ENCODE results near the gene DFFA. TPM values are rescaled to one million over a fixed set of nuclear protein-coding genes. Genes with fewer than 3 reads are reported as not detected.

The DFFA gene
- total and polyA plus RNA-seq, 9 of the 15 experiments (the other 6 are each of a cell fraction or from before 2014, with no cell fraction given) = 39.6 to 74.8 (median 59.2) TPM

GRCh38 chr1:10510520-10511493 lies 38.5 kb upstream of the DFFA start (continued):
- peak; percentile 48; the same call in 1 of the 2 replicates for TF ChIP-seq ZNF644 (tag; IDR thresholded peaks at IDR 0.05; ENCODE audit: low read depth)
- TF ChIP-seq ZNF740 (CRISPR knock-in tag; IDR thresholded peaks at IDR 0.05) = no peak
- no peak for TF ChIP-seq ZNF740 (tag; IDR thresholded peaks at IDR 0.05)
- no peak for TF ChIP-seq CHCHD3 (CRISPR knock-in tag; IDR thresholded peaks at IDR 0.05)
- TF ChIP-seq SNRNP70 (optimal IDR thresholded peaks at IDR 0.05; ENCODE audit: low read depth, low read length) = no peak
- 0 out of 2 replicates have a peak, but pooled peaks have one; percentile 51 for TF ChIP-seq ZNF57 (CRISPR knock-in tag; IDR thresholded peaks at IDR 0.05)
- TF ChIP-seq ERF (CRISPR knock-in tag; IDR thresholded peaks at IDR 0.05) = no peak
- no peak for TF ChIP-seq MTF1 (CRISPR knock-in tag; IDR thresholded peaks at IDR 0.05; ENCODE audit: borderline replicate concordance)
- TF ChIP-seq ETV6 (IDR thresholded peaks at IDR 0.05; ENCODE audit: borderline replicate concordance in 1 of 2, low read depth in 2 of 2, low read length in 1 of 2) = no peak
- no peak for TF ChIP-seq ETV6 (CRISPR knock-in tag; IDR thresholded peaks at IDR 0.05; ENCODE audit: borderline replicate concordance)
- peak; percentile 17 for TF ChIP-seq CHD4 (IDR thresholded peaks at IDR 0.05; ENCODE audit: insufficient read depth, insufficient replicate concordance, low read depth, low read length, poor library complexity, severe bottlenecking)
- no peak for TF ChIP-seq PCBP1 (IDR thresholded peaks at IDR 0.05; ENCODE audit: low read depth, low read length, poor library complexity, severe bottlenecking)
- TF ChIP-seq RREB1 (CRISPR knock-in tag; IDR thresholded peaks at IDR 0.05) = no peak
- peak; percentile 88 for TF ChIP-seq TCF3 (CRISPR knock-in tag; IDR thresholded peaks at IDR 0.05)
- no peak for TF ChIP-seq SNIP1 (IDR thresholded peaks at IDR 0.05; ENCODE audit: low read depth)
- no peak for TF ChIP-seq PPARD (CRISPR knock-in tag; IDR thresholded peaks at IDR 0.05)
- no peak for TF ChIP-seq ZBTB49 (CRISPR knock-in tag; IDR thresholded peaks at IDR 0.05; ENCODE audit: borderline replicate concordance)

Measured in K562 (cell line).